ENCODE data around the gene FAM162A. TPM values are rescaled to one million over a fixed set of nuclear protein-coding genes. Genes with fewer than 3 reads are reported as not detected.
A peak's percentile ranks its signal among the peaks of the same experiment; 100 is the strongest.

The FAM162A gene
- total and polyA plus RNA-seq, 4 donors, result 16.6 to 160 (median 29.6) TPM

GRCh38 chr3:122414391-122414790 is 30.4 kb downstream of the FAM162A start (continued):
- no peak for TF ChIP-seq REST (IDR thresholded peaks at IDR 0.05)
- TF ChIP-seq GABPA (IDR thresholded peaks at IDR 0.05 in 1 of 2, conservative IDR thresholded peaks at IDR 0.05 in 1 of 2), result no peak
- TF ChIP-seq TAF1 (conservative IDR thresholded peaks at IDR 0.05), result no peak
- no peak for TF ChIP-seq ATF3 (IDR thresholded peaks at IDR 0.05)
- TF ChIP-seq FOXA2 (IDR thresholded peaks at IDR 0.05), result no peak
- no peak for TF ChIP-seq HNF4A (conservative IDR thresholded peaks at IDR 0.05)
- TF ChIP-seq FOXA1 (IDR thresholded peaks at IDR 0.05), result no peak
- TF ChIP-seq YY1 (IDR thresholded peaks at IDR 0.05), result no peak

- Histone ChIP-seq H3K27ac (ENCODE audit: low read depth in 1 of 2, low read length in 2 of 2) (peak overlapping the region; percentile 97 to 98), H3K4me3 (ENCODE audit: low read depth in 1 of 3, low read length in 3 of 3) (peak overlapping the region; percentile 74 to 98 (median 89)), H3K4me1 (ENCODE audit: control insufficient read depth in 4 of 4, insufficient read depth in 4 of 4, low read length in 3 of 4) (peaks cover 8 to 29% (median 20%) of the 10 kb centered on the region in 4 donors), H3K9me3 (ENCODE audit: control insufficient read depth in 4 of 4, low read length in 3 of 4) (no peaks in the 10 kb centered on the region), H3K36me3 (ENCODE audit: control insufficient read depth in 4 of 4, insufficient read depth in 3 of 4, low read depth in 1 of 4, low read length in 3 of 4) (peaks cover 0 to 6% (median 4%) of the 10 kb centered on the region in 4 donors), H3K27me3 (ENCODE audit: control insufficient read depth in 4 of 4, insufficient read depth in 4 of 4, low read length in 3 of 4) (no peaks in the 10 kb centered on the region), H3K9ac (ENCODE audit: low read depth in 1 of 2, low read length in 2 of 2) (peak overlapping the region; percentile 95 to 98)
- no peak for TF ChIP-seq RAD21 (IDR thresholded peaks at IDR 0.05)
- TF ChIP-seq HNF4A (conservative IDR thresholded peaks at IDR 0.05), result no peak
- TF ChIP-seq RXRA (IDR thresholded peaks at IDR 0.05), result no peak
- whole genome bisulfite sequencing, result 25% methylated on average over 10 of the region's 10 CpGs
- DNase-seq (ENCODE audit: low spot score), result no peak
Observed at GRCh38 chr3:122415104-122415744, 31.2 kb downstream of the FAM162A start.

GRCh38 chr3:122415762-122416654 is 32.0 kb downstream of the FAM162A start, which contains the start of gene WDR5B:
WDR5B (minus strand) TSS chr3:122416062; CDS start chr3:122415528, 534 bp downstream.
- Histone ChIP-seq H3K9me3 (ENCODE audit: control insufficient read depth in 4 of 4, low read length in 3 of 4) (no peaks in the 10 kb centered on the region), H3K36me3 (ENCODE audit: control insufficient read depth in 4 of 4, insufficient read depth in 3 of 4, low read depth in 1 of 4, low read length in 3 of 4) (peaks cover 0 to 3% (median 0%) of the 10 kb centered on the region in 4 donors), H3K9ac (ENCODE audit: low read depth in 1 of 2, low read length in 2 of 2) (peak within 1 kb of the TSS; percentile 95 to 98), H3K4me1 (ENCODE audit: control insufficient read depth in 4 of 4, insufficient read depth in 4 of 4, low read length in 3 of 4) (peaks cover 8 to 29% (median 20%) of the 10 kb centered on the region in 4 donors), H3K27me3 (ENCODE audit: control insufficient read depth in 4 of 4, insufficient read depth in 4 of 4, low read length in 3 of 4) (no peaks in the 10 kb centered on the region), H3K27ac (ENCODE audit: low read depth in 1 of 2, low read length in 2 of 2) (peak within 1 kb of the TSS; percentile 97 to 98), H3K4me3 (ENCODE audit: low read depth in 1 of 3, low read length in 3 of 3) (peak within 1 kb of the TSS; percentile 74 to 98 (median 89))
- under 1% methylated on average over 48 of the region's 48 CpGs for WGBS
- peak; percentile 98 for DNase-seq (ENCODE audit: low spot score)
- TF ChIP-seq ZBTB33 (IDR thresholded peaks at IDR 0.05) (peak; percentile 64), HNF4G (IDR thresholded peaks at IDR 0.05) (no peak), TAF1 (conservative IDR thresholded peaks at IDR 0.05) (peak; percentile 85), RXRA (IDR thresholded peaks at IDR 0.05) (peak; percentile 24 to 28), HNF4A (conservative IDR thresholded peaks at IDR 0.05) (peak in 1 of 2 donors; percentile 9), JUND (IDR thresholded peaks at IDR 0.05) (peak; percentile 31 to 62), FOXA2 (IDR thresholded peaks at IDR 0.05) (no peak), SP1 (IDR thresholded peaks at IDR 0.05) (peak; percentile 61), MAX (IDR thresholded peaks at IDR 0.05) (peak; percentile 94), ATF3 (IDR thresholded peaks at IDR 0.05) (peak; percentile 21), REST (IDR thresholded peaks at IDR 0.05) (peak; percentile 64), GABPA (IDR thresholded peaks at IDR 0.05 in 1 of 2, conservative IDR thresholded peaks at IDR 0.05 in 1 of 2) (peak; percentile 76 to 96), EGR1 (IDR thresholded peaks at IDR 0.05; ENCODE audit: low read depth in 2 of 2) (peak in 1 of 2 donors; percentile 44), NR2F2 (IDR thresholded peaks at IDR 0.05) (no peak), YY1 (IDR thresholded peaks at IDR 0.05) (peak; percentile 92)

All from liver (tissue), 9 donors.